ENCODE measurements around the gene PTPRE. TPM values are rescaled to one million over a fixed set of nuclear protein-coding genes. Genes with fewer than 3 reads are reported as not detected.

Gene PTPRE
- total RNA-seq, 1 donor from 2014 or later = 0.21 TPM

GRCh38 chr10:128095753-128096469 lies 189.0 kb downstream of the PTPRE start:
- Mint-ChIP-seq H3K4me3 (no peak overlapping the region), H3K4me1 (no peaks in the 10 kb centered on the region), H3K9me3 (no peaks in the 10 kb centered on the region), H3K36me3 (peaks cover 30% of the 10 kb centered on the region), H3K27ac (no peak overlapping the region), H3K27me3 (ENCODE audit: insufficient read depth, low read depth) (no peaks in the 10 kb centered on the region)
- Histone ChIP-seq H3K9ac (no peak overlapping the region), H3K79me2 (ENCODE audit: low read depth) (no peaks in the 10 kb centered on the region), H3K36me3 (peaks cover 13% of the 10 kb centered on the region), H4K20me1 (ENCODE audit: low read depth) (peaks cover 17% of the 10 kb centered on the region), H3F3A (ENCODE audit: low read depth) (peaks cover 11% of the 10 kb centered on the region), H2AFZ (replicated peaks) (no peak overlapping the region), H3K9me3 (ENCODE audit: low read depth) (no peaks in the 10 kb centered on the region), H3K27ac (peak overlapping the region; percentile 29), H3K4me1 (no peaks in the 10 kb centered on the region), H3K4me2 (no peak overlapping the region), H3K4me3 (no peak overlapping the region), H3K27me3 (no peaks in the 10 kb centered on the region)
- DNase-seq (ENCODE audit: low spot score) = no peak
- TF ChIP-seq EZH2phosphoT487 (IDR thresholded peaks at IDR 0.05) (no peak), CTCF (IDR thresholded peaks at IDR 0.05) (no peak), EZH2 (IDR thresholded peaks at IDR 0.05) (no peak)

- H3K9me3 Mint-ChIP-seq = no peaks in the 10 kb centered on the region
- peaks cover 35% of the 10 kb centered on the region for H3K36me3 Mint-ChIP-seq
- TF ChIP-seq CTCF (IDR thresholded peaks at IDR 0.05) (no peak), EZH2 (IDR thresholded peaks at IDR 0.05) (no peak), EZH2phosphoT487 (IDR thresholded peaks at IDR 0.05) (no peak)
- H3K4me1 Mint-ChIP-seq = no peaks in the 10 kb centered on the region
- H3K4me3 Mint-ChIP-seq = peak overlapping the region; percentile 24
- no peaks in the 10 kb centered on the region for H3K27me3 Mint-ChIP-seq (ENCODE audit: insufficient read depth, low read depth)
- DNase-seq (ENCODE audit: low spot score) = no peak
- Histone ChIP-seq H3K4me2 (no peak overlapping the region), H3K4me3 (no peak overlapping the region), H2AFZ (replicated peaks) (no peak overlapping the region), H3K27me3 (no peaks in the 10 kb centered on the region), H3K27ac (peak overlapping the region; percentile 53), H3K4me1 (no peaks in the 10 kb centered on the region), H3K9ac (no peak overlapping the region), H3K9me3 (ENCODE audit: low read depth) (no peaks in the 10 kb centered on the region), H4K20me1 (ENCODE audit: low read depth) (peaks cover 21% of the 10 kb centered on the region), H3K36me3 (peaks cover 20% of the 10 kb centered on the region), H3K79me2 (ENCODE audit: low read depth) (no peaks in the 10 kb centered on the region), H3F3A (ENCODE audit: low read depth) (peaks cover 11% of the 10 kb centered on the region)
- no peak overlapping the region for H3K27ac Mint-ChIP-seq
Observed at GRCh38 chr10:128096486-128097199, 189.7 kb downstream of the PTPRE start.

GRCh38 chr10:128097783-128098182 lies 190.9 kb downstream of the PTPRE start:
- Histone ChIP-seq H3K79me2 (ENCODE audit: low read depth) (no peaks in the 10 kb centered on the region), H3K9me3 (ENCODE audit: low read depth) (no peaks in the 10 kb centered on the region), H3K27ac (no peak overlapping the region), H3K9ac (no peak overlapping the region), H4K20me1 (ENCODE audit: low read depth) (peaks cover 26% of the 10 kb centered on the region), H3K4me2 (no peak overlapping the region), H3K4me1 (no peaks in the 10 kb centered on the region), H3F3A (ENCODE audit: low read depth) (peaks cover 11% of the 10 kb centered on the region), H3K4me3 (no peak overlapping the region), H3K27me3 (no peaks in the 10 kb centered on the region), H3K36me3 (peaks cover 24% of the 10 kb centered on the region), H2AFZ (replicated peaks) (no peak overlapping the region)
- Mint-ChIP-seq H3K4me3 (no peak overlapping the region), H3K4me1 (no peaks in the 10 kb centered on the region), H3K9me3 (no peaks in the 10 kb centered on the region), H3K36me3 (peaks cover 39% of the 10 kb centered on the region), H3K27me3 (ENCODE audit: insufficient read depth, low read depth) (no peaks in the 10 kb centered on the region), H3K27ac (no peak overlapping the region)
- no peak for DNase-seq (ENCODE audit: low spot score)
- TF ChIP-seq CTCF (IDR thresholded peaks at IDR 0.05) (no peak), EZH2phosphoT487 (IDR thresholded peaks at IDR 0.05) (no peak), EZH2 (IDR thresholded peaks at IDR 0.05) (no peak)

Data from neural progenitor cell (in vitro differentiated cells).